Colon (tissue), 2 donors: ENCODE measurements around the gene ITGB3.
"Not testable (repeated sequence)": the region's sequence is repeated elsewhere in the genome, so short reads cannot be mapped to it uniquely, and the experiment has no call there.

ENCODE experiments used
- FAIRE-seq: peaks from 2 replicates; lab custom pipeline; 2012; peaks lifted over from hg19 to GRCh38; lab: Jason Lieb, UNC
- donor health status: control.
- donor health status: control.

Gene ITGB3

GRCh38 chr17:47223007-47223406 lies 30.6 kb upstream of the ITGB3 start:
- FAIRE-seq = no peak

DNA sequence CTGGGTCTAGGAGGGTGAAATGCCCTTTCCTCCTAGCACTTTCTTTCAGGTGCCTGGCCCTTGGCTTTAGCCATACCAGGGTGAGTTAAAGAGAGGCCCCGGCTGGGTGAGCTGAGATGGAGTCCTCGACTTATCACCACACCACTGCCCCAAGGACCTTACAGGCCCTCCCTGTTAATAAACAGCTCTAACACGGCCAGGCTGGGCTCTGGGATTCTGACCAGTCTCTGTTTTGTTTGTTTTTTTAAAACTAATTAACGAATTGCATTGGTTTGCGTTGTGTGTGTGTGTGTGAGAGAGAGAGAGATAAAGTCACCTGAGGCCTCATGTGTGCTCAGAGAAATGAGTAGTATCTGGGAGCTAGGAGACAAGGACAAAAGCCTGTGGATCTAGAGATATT lies 30.2 kb upstream of the ITGB3 start:
- FAIRE-seq = no peak

- FAIRE-seq = not testable (repeated sequence)
Measured at GRCh38 chr17:47224077-47224476, 29.6 kb upstream of the ITGB3 start.

DNA sequence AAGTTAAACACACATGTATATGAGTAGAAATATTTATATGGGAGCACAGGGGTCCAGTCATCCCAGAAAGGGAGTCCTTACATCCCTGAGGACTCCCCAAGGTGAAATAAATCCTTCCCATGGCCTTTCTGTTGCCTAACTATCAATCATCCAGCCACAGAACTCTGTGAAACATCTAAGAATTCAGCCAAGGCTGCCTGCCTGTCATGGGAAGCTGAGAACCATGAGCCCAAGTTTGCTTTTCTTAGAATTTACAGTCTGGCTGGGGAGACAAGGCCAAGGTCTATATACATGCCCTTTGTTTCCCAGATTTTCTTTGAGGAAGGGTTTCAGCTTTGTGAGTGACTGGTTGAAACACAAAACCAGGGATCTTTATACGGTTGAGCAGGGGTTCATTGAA lies 28.7 kb upstream of the ITGB3 start:
- FAIRE-seq = no peak

DNA sequence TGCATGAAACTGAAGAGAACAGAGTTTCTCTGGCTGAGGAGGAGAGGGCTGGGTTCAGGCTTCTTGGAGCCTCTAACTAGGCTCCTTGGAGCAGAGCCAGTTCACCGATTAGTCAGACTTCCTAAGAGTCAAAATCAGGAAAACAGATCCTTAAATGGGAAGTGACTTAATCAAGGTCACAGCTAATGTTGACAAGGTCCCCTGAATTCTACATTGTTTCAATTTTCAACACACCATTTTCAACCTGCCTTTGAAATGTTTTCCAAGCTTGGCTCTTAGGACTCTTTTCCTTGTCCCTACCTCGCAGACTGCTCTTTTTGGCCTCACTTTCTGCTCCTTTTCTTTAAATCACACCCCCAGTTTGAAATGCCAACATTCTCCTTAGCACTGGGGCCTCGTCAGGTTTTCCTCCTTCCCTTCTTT lies 28.2 kb upstream of the ITGB3 start:
- FAIRE-seq = no peak

DNA sequence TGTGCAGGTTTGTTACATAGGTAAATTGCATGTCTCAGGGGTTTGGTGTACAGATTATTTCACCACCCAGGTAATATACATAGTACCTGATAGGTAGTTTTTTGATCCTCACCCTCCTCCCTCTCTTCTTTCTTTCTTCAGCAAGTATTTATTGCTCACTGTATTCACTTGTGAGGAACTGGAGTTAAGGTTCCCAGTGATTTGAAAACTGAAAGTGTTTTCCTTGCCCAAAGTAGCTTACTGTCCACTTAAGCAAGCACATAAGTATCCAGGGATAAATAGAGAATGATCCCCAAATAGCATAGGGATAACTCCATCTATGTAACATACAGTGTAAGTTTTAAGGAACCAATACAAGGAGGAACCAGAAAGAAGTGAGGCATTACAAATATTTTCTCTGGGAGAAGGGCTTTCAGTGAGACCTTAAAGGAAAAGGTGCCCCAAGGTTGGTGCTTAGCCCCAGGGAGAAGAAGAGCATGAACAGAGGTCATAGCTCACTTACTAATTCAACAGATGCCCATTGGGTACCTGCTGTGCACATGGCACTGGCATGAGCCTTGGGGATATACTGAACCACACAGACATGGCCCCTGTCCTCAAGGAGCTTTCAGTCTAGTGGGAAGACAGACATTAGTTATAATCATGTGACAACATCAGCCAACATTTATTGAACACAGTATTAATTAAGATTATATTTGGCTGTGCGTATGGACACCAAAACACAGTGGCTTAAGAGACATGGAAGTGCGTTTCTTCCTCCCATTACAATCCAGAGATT lies 27.5 kb upstream of the ITGB3 start:
- FAIRE-seq = no peak

- FAIRE-seq = no peak
Measured at GRCh38 chr17:47227862-47228261, 25.8 kb upstream of the ITGB3 start.

DNA sequence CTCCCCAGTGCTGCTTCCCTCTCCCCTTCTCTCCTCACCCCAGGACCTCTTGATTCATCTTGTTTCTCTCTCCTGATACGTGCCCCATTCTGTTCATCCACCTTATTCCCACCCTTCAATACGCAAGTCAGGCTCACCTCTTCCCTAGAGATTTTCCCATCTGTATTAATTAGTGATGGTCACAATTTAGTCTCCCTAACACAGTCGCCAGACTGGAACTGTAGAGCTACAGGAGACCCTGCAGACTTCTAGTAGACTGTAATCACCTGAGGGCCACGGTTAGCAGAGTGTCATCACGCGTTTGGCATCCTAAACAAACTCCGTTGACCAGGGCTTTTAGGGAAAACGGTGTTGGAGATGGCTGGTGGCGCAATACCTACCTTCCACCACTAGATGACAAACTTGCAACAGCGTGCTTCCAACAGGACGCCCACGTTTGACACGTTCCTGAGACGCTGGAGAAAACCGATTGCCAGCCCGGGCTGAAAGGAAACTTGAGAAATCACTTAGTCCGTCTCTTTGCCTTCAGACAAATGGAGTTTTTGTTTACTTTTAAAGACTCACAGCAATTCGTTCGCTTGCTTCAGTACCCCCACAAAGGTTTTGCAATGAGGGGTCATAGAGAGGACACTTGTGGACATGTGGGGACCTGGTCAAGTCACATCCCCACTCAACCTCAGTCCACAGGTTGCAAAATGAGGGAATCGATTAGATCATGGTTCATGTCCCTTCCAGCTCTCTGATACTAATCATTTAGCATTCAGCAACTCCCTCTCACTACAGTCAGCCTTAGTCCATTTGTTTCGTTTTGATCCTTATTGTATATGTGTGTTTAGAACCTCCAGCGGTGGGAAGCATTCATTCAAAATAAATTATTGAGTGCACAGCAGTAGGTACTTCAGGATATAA lies 23.8 kb upstream of the ITGB3 start:
- FAIRE-seq = no peak

DNA sequence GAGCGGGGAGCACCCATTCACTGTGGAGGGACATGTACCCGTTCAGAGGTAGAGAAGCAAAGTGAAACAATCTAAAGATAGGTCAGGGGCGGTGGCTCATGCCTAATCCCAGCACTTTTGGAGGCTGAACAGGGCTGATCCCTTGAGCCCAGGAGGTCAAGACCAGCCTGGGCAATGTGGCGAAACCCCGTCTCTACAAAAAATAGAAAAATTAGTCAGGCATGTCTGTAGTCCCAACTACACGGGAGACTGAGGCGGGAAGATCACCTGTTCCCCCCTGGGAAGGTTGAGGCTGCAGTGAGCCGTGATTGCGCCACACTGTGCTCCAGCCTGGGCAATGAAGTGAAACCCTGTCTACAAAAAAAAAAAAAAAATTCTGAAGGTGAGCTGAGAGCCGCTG lies 22.8 kb upstream of the ITGB3 start:
- FAIRE-seq = no peak

- FAIRE-seq = no peak
Measured at GRCh38 chr17:47231334-47231733, 22.3 kb upstream of the ITGB3 start.

- no peak for FAIRE-seq
Measured at GRCh38 chr17:47231866-47232265, 21.8 kb upstream of the ITGB3 start.

GRCh38 chr17:47232465-47232864 lies 21.2 kb upstream of the ITGB3 start:
- FAIRE-seq = no peak

DNA sequence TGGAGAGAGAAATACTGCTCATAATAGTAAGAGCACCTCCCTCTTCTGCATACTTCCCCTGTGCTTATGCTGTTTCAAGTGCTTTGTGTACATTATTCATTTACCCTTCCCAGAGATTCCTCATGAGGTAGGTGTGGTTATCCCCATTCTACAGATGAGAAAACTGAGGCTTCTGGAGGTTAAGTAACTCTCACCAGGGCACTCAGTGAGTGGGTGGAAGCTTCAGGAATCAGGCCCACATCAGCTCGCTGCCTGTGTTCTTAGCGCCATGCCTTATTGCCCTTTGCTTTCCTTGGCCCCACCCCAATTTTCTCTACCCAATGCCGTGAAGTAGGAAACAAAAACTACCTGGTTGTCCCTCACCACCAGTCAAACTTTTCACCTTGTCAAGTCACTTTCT lies 18.1 kb upstream of the ITGB3 start:
- FAIRE-seq = no peak

DNA sequence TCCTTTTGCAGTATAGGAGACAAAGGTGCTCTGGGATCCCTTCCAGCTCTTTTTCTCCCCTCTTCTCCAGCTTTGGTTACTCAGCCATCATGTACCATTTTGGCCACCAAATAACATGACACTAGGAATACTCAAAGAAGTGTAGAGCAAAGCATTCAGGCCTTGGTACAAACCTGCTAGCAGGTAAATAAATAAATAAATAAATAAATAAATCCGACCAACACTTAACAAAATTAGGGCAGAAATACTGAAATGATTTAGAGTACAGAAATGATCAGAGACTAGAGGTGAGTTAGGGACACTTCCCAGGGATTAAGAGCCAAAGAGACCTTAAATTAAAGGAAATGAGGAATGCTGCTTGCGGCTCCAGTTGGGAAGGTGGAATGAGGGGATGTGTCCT lies 17.7 kb upstream of the ITGB3 start:
- no peak for FAIRE-seq

GRCh38 chr17:47237841-47238240 lies 15.8 kb upstream of the ITGB3 start:
- no peak for FAIRE-seq

DNA sequence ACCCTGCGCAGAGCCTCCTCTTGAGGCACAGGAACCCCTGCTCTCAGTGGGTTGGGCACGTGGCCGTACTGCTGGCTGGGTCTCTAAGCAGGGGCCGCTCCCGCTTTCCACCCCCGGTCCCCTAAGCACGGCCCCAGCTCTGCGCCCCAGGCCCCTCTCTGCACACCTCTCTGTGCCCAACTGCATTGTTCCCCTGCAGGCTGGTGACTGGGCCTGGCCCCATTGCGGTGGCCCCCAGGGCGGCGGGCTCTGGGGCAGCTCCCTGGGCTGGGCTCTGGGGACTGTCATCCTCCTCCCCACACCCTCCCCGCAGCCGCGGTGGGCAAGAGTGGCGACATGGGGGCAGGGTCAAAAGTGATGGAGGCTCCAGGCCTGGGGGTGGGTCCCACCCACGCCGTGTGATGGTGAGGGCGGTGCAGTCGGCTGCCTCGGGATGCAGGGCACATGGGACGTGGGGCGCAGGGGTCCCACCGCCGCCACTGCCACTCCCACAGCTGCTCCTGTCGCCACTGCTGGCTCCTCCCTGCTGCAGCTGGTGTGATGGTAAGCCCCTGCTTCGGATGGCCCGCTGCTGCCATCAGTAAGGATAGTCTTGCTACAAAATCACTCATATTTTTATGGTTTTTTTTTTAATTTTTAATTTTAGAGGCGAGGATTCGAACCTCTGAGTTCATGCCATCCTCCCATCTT lies 15.2 kb upstream of the ITGB3 start:
- FAIRE-seq = no peak

DNA sequence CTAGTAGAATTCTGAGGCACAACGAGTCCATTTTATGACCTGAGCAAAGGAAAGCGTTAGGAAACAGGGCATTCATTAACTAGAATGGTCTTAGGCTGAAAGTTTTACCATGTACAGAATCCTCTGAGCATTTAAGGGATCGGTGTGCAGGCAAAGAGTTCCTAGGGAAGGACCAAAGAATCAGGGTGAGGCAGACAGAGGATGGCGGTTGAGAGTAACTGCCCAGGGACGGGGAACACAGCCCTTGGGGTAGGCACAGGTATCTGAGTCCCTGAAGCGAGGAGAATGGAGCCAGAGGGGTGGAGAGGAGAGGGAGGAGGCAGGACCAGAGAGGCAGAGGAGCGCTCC lies 14.0 kb upstream of the ITGB3 start:
- FAIRE-seq = no peak

GRCh38 chr17:47239967-47240651 lies 13.5 kb upstream of the ITGB3 start:
- FAIRE-seq = no peak

GRCh38 chr17:47240806-47241205 lies 12.8 kb upstream of the ITGB3 start:
- no peak for FAIRE-seq

GRCh38 chr17:47242648-47243047 lies 11.0 kb upstream of the ITGB3 start:
- FAIRE-seq = no peak

- no peak for FAIRE-seq
Measured at GRCh38 chr17:47243737-47244598, 9.7 kb upstream of the ITGB3 start.
